ENCODE measurements around the gene PPP1R16B.

PPP1R16B gene

GRCh38 chr20:38940644-38941043, 135.1 kb downstream of the PPP1R16B start:
- no peak overlapping the region for H3K4me2 ChIP-seq
- H3K4me1 ChIP-seq = peaks cover 40% of the 10 kb centered on the region
- TF ChIP-seq Cebpa-rat (IDR thresholded peaks at IDR 0.05) = no peak
- no peak overlapping the region for H3K9ac ChIP-seq
- H3K36me3 ChIP-seq = peaks cover 97% of the 10 kb centered on the region
- H3K4me3 ChIP-seq = no peak overlapping the region
- H4K20me1 ChIP-seq = peaks cover 91% of the 10 kb centered on the region
- H3K9me3 ChIP-seq = no peaks in the 10 kb centered on the region
- no peaks in the 10 kb centered on the region for H3K27me3 ChIP-seq
- H3K27ac ChIP-seq = no peak overlapping the region

- Histone ChIP-seq H3K4me2 (no peak overlapping the region), H3K27ac (no peak overlapping the region), H3K4me3 (no peak overlapping the region), H3K4me1 (peaks cover 28% of the 10 kb centered on the region), H4K20me1 (peaks cover 90% of the 10 kb centered on the region), H3K9me3 (no peaks in the 10 kb centered on the region), H3K36me3 (peaks cover 98% of the 10 kb centered on the region), H3K27me3 (no peaks in the 10 kb centered on the region), H3K9ac (no peak overlapping the region)
- no peak for TF ChIP-seq Cebpa-rat (IDR thresholded peaks at IDR 0.05)
These were observed 136.4 kb downstream of the PPP1R16B start for GRCh38 chr20:38941726-38942389.

DNA sequence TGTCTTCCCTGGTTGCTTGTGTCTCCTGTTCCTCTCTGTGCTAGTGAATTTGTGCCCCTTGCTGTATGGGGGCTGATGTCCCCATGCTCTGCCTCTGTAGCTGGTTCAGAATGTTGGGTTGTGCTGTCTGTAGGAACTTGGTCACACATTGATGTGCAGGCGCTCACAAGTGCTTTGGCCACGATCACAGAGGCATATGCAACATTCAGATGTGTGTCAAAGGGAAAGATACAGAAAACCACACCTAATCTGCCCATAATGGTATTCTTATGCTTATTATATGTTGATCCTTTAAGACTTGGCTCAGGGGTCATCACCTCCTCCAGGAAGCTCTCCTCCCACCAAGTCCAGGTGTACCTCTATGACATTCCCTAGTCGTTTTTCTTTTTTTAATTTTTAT, 139.5 kb downstream of the PPP1R16B start:
- Histone ChIP-seq H3K36me3 (peaks cover 98% of the 10 kb centered on the region), H3K9ac (no peak overlapping the region), H3K4me3 (no peak overlapping the region), H4K20me1 (peaks cover 73% of the 10 kb centered on the region), H3K27ac (no peak overlapping the region), H3K27me3 (no peaks in the 10 kb centered on the region), H3K4me1 (no peaks in the 10 kb centered on the region), H3K9me3 (no peaks in the 10 kb centered on the region), H3K4me2 (no peak overlapping the region)
- TF ChIP-seq Cebpa-rat (IDR thresholded peaks at IDR 0.05) = no peak

- H3K36me3 ChIP-seq = peaks cover 98% of the 10 kb centered on the region
These were observed 141.3 kb downstream of the PPP1R16B start for GRCh38 chr20:38946836-38947235.

DNA sequence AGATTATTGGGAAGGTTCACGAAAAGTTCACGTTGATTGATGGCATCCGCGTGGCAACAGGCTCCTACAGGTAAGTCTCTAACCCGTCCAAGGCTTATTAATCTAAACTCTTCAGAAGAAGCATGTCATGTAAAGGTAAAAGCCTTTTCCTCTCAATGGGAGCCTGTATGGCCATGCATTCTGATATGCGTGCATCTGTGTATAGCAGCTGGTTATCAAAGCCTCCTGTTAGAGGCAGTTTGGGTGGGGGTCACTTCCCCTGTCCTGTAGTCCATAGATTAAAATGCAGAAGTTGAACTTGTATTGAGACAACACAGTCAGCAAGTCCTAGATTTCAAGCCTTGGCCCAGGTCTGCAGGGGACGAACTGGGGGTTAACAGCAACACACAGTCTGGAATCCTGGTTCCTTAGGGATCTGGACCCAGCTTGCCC, 142.4 kb downstream of the PPP1R16B start:
- Histone ChIP-seq H3K9me3 (no peaks in the 10 kb centered on the region), H3K4me2 (no peak overlapping the region), H3K4me3 (no peak overlapping the region), H4K20me1 (peaks cover 59% of the 10 kb centered on the region; the same call in 1 of the 2 replicates), H3K27ac (no peak overlapping the region), H3K36me3 (peaks cover 98% of the 10 kb centered on the region), H3K27me3 (no peaks in the 10 kb centered on the region), H3K9ac (no peak overlapping the region), H3K4me1 (no peaks in the 10 kb centered on the region)
- TF ChIP-seq Cebpa-rat (IDR thresholded peaks at IDR 0.05) = no peak

More at GRCh38 chr20:38946836-38947235, 141.3 kb downstream of the PPP1R16B start:
- H3K9me3 ChIP-seq = no peaks in the 10 kb centered on the region
- peaks cover 69% of the 10 kb centered on the region for H4K20me1 ChIP-seq
- H3K9ac ChIP-seq = no peak overlapping the region
- no peaks in the 10 kb centered on the region for H3K27me3 ChIP-seq
- no peaks in the 10 kb centered on the region for H3K4me1 ChIP-seq
- H3K4me3 ChIP-seq = no peak overlapping the region
- no peak overlapping the region for H3K27ac ChIP-seq
- TF ChIP-seq Cebpa-rat (IDR thresholded peaks at IDR 0.05) = no peak
- no peak overlapping the region for H3K4me2 ChIP-seq

GRCh38 chr20:38950254-38950653, 144.8 kb downstream of the PPP1R16B start:
- Histone ChIP-seq H3K36me3 (peaks cover 95% of the 10 kb centered on the region), H3K27me3 (no peaks in the 10 kb centered on the region), H4K20me1 (peaks cover 41% of the 10 kb centered on the region; the same call in 1 of the 2 replicates), H3K4me1 (no peaks in the 10 kb centered on the region), H3K27ac (no peak overlapping the region), H3K9ac (no peak overlapping the region), H3K4me3 (no peak overlapping the region), H3K4me2 (no peak overlapping the region), H3K9me3 (no peaks in the 10 kb centered on the region)
- no peak for TF ChIP-seq Cebpa-rat (IDR thresholded peaks at IDR 0.05)

GRCh38 chr20:38951611-38952010, 146.1 kb downstream of the PPP1R16B start:
- Histone ChIP-seq H3K36me3 (peaks cover 84% of the 10 kb centered on the region), H3K9ac (no peak overlapping the region), H4K20me1 (peaks cover 32% of the 10 kb centered on the region; the same call in 1 of the 2 replicates), H3K4me3 (no peak overlapping the region), H3K27ac (no peak overlapping the region), H3K4me2 (no peak overlapping the region), H3K4me1 (no peaks in the 10 kb centered on the region), H3K9me3 (no peaks in the 10 kb centered on the region), H3K27me3 (no peaks in the 10 kb centered on the region)
- TF ChIP-seq Cebpa-rat (IDR thresholded peaks at IDR 0.05) = no peak

- H3K4me3 ChIP-seq = no peak overlapping the region
- peaks cover 78% of the 10 kb centered on the region for H3K36me3 ChIP-seq
- H3K9me3 ChIP-seq = no peaks in the 10 kb centered on the region
- TF ChIP-seq Cebpa-rat (IDR thresholded peaks at IDR 0.05) = no peak
- H3K27ac ChIP-seq = no peak overlapping the region
- H3K27me3 ChIP-seq = no peaks in the 10 kb centered on the region
- no peak overlapping the region for H3K9ac ChIP-seq
- H3K4me2 ChIP-seq = no peak overlapping the region
- no peaks in the 10 kb centered on the region for H3K4me1 ChIP-seq
- peaks cover 28% of the 10 kb centered on the region; the same call in 1 of the 2 replicates for H4K20me1 ChIP-seq
These were observed 146.7 kb downstream of the PPP1R16B start for GRCh38 chr20:38952153-38952552.

GRCh38 chr20:38953630-38954340, 148.3 kb downstream of the PPP1R16B start:
- Histone ChIP-seq H3K4me2 (no peak overlapping the region), H3K9ac (no peak overlapping the region), H4K20me1 (peaks cover 15% of the 10 kb centered on the region; the same call in 1 of the 2 replicates), H3K27me3 (no peaks in the 10 kb centered on the region), H3K36me3 (peaks cover 62% of the 10 kb centered on the region), H3K27ac (no peak overlapping the region), H3K4me1 (no peaks in the 10 kb centered on the region), H3K9me3 (no peaks in the 10 kb centered on the region), H3K4me3 (no peak overlapping the region)
- no peak for TF ChIP-seq Cebpa-rat (IDR thresholded peaks at IDR 0.05)

GRCh38 chr20:38957235-38957876, 151.9 kb downstream of the PPP1R16B start:
- H3K9ac ChIP-seq = no peak overlapping the region; the same call in 1 of the 2 replicates
- no peak overlapping the region for H3K4me3 ChIP-seq
- no peaks in the 10 kb centered on the region for H3K27me3 ChIP-seq
- no peak overlapping the region for H3K4me2 ChIP-seq
- no peak for TF ChIP-seq Cebpa-rat (IDR thresholded peaks at IDR 0.05)
- H4K20me1 ChIP-seq = no peaks in the 10 kb centered on the region
- H3K9me3 ChIP-seq = no peaks in the 10 kb centered on the region
- no peak overlapping the region for H3K27ac ChIP-seq
- peaks cover 26% of the 10 kb centered on the region for H3K36me3 ChIP-seq
- H3K4me1 ChIP-seq = peaks cover 10% of the 10 kb centered on the region
